Nephron progenitor cell (in vitro differentiated cells): ENCODE measurements around the gene NAV1.

Experiments used
- DNase-seq: peaks from one replicate; pipeline ENCODE4 v3.0.0; 2021
- H3K27ac Mint-ChIP-seq: 2 replicates; pipeline ENCODE4 v1.8.0; 2021; ENCODE audit warnings: mild to moderate bottlenecking, moderate library complexity, mixed read lengths
- H3K27me3 Mint-ChIP-seq: 2 replicates; pipeline ENCODE4 v1.8.0; 2021; ENCODE audit warnings: mild to moderate bottlenecking, low read depth, mixed read lengths; ENCODE audit not compliant: poor library complexity
- H3K36me3 Mint-ChIP-seq: 2 replicates; pipeline ENCODE4 v1.8.0; 2021; ENCODE audit warnings: low read depth, mixed read lengths
- H3K4me1 Mint-ChIP-seq: 2 replicates; pipeline ENCODE4 v1.8.0; 2021; ENCODE audit warnings: mixed read lengths
- H3K4me3 Mint-ChIP-seq: 2 replicates; pipeline ENCODE4 v1.8.0; 2021; ENCODE audit warnings: mild to moderate bottlenecking, moderate library complexity, mixed read lengths
- H3K9me3 Mint-ChIP-seq: 2 replicates; pipeline ENCODE4 v1.8.0; 2021; ENCODE audit warnings: mild to moderate bottlenecking, moderate library complexity, mixed read lengths
- TF ChIP-seq, protein P1 (sequence below): fragments of 200-600 bp; sonication (generic); IDR thresholded peaks from 2 replicates; pipeline ENCODE4 v1.5.0; 2021; ENCODE audit warnings: antibody characterized with exemption

NAV1 gene

DNA sequence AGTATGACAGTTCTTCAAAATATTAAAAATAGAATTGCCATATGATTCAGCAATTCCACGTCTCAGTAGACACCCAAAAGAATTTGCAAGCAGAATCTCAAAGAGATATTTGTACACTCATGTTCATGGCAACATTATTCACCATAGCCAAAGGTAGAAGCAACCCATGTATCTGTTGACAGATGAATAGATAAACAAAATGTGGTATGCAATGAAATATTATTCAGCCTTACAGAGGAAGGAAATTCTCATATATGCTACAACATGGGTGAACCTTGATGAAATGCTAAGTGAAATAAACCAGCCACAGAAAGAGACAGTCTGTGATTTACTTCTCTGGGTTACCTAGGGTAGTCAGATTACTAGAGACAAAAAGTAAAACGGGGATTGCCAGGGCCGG lies 47.0 kb downstream of the NAV1 start:
- Mint-ChIP-seq H3K4me3 (no peak overlapping the region), H3K27me3 (peaks cover 37% of the 10 kb centered on the region), H3K36me3 (no peaks in the 10 kb centered on the region), H3K4me1 (peaks cover 8% of the 10 kb centered on the region), H3K27ac (no peak overlapping the region), H3K9me3 (peaks cover 5% of the 10 kb centered on the region)
- TF ChIP-seq, protein P1, sequence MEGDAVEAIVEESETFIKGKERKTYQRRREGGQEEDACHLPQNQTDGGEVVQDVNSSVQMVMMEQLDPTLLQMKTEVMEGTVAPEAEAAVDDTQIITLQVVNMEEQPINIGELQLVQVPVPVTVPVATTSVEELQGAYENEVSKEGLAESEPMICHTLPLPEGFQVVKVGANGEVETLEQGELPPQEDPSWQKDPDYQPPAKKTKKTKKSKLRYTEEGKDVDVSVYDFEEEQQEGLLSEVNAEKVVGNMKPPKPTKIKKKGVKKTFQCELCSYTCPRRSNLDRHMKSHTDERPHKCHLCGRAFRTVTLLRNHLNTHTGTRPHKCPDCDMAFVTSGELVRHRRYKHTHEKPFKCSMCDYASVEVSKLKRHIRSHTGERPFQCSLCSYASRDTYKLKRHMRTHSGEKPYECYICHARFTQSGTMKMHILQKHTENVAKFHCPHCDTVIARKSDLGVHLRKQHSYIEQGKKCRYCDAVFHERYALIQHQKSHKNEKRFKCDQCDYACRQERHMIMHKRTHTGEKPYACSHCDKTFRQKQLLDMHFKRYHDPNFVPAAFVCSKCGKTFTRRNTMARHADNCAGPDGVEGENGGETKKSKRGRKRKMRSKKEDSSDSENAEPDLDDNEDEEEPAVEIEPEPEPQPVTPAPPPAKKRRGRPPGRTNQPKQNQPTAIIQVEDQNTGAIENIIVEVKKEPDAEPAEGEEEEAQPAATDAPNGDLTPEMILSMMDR, result no peak
- no peak for DNase-seq

DNA sequence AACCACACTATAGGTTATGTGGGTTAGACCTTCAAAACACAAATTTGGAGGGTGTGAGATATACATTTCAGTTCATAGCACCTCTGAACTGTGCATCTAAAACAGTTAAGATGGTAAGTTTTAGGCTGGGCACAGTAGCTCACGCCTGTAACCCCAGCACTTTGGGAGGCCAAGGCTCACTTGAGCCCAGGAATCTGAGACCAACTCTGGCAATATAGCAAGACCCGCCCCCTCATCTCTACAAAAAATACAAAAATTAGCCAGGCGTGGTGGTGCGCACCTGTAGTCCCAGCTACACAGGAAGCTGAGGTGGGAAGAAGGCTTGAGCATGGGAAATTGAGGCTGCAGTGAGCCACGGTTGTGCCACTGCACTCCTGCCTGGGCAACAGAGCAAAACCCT lies 47.9 kb downstream of the NAV1 start:
- Mint-ChIP-seq H3K27ac (no peak overlapping the region), H3K4me1 (peaks cover 7% of the 10 kb centered on the region), H3K36me3 (no peaks in the 10 kb centered on the region), H3K9me3 (peaks cover 5% of the 10 kb centered on the region), H3K4me3 (no peak overlapping the region), H3K27me3 (peaks cover 45% of the 10 kb centered on the region)
- no peak for DNase-seq
- TF ChIP-seq, protein P1, result no peak

DNA sequence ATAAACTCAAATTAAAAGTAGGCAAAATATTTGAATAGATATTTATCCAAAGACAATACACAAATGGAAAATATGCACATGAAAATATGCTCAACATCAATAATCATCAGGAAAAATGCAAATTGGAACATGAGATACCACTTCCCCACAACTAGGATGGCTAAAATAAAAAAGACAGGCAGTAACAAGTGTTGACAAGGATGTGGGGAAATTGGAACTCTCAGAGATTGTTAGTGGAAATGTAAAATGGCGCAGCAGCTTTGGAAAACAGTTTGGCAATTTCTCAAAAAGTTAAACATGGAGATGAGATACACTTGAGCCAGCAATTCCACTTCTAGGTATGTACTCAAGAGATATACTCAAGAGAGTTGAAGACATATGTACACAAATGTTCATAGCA lies 48.8 kb downstream of the NAV1 start:
- Mint-ChIP-seq H3K9me3 (peaks cover 5% of the 10 kb centered on the region), H3K27me3 (peaks cover 54% of the 10 kb centered on the region), H3K36me3 (no peaks in the 10 kb centered on the region), H3K27ac (no peak overlapping the region), H3K4me3 (no peak overlapping the region), H3K4me1 (peaks cover 5% of the 10 kb centered on the region)
- TF ChIP-seq, protein P1, result no peak
- DNase-seq, result no peak
